H1 (cell line): ENCODE measurements around the gene TMEM253. TPM values are rescaled to one million over a fixed set of nuclear protein-coding genes. Genes with fewer than 3 reads are reported as not detected.
A peak's percentile ranks its signal among the peaks of the same experiment; 100 is the strongest.

ENCODE experiments used
- CTCF ChIA-PET: fragments of 300-600 bp; sonication (Branson Sonifier 250); formaldehyde crosslinking; loops from one replicate; lab custom pipeline; 2021; ENCODE audit not compliant: partially characterized antibody; lab: Charles Lee
- POLR2A ChIA-PET: fragments of 300-600 bp; sonication (Branson Sonifier 250); formaldehyde crosslinking; loops from one replicate; lab custom pipeline; 2021; ENCODE audit warnings: inconsistent platforms; ENCODE audit not compliant: partially characterized antibody; lab: Charles Lee
- DNase-seq, 2 experiments: peaks; one replicate each; pipeline versions ENCODE4 v3.0.0 to v3.0.0-alpha.2; 2010 to 2022; ENCODE audit warnings: low spot score in 2 of 2, low read depth in 1 of 2, mixed read lengths in 1 of 2
- FAIRE-seq: peaks from 2 replicates; lab custom pipeline; 2011; peaks lifted over from hg19 to GRCh38; lab: Jason Lieb, UNC
- H2AFZ ChIP-seq: 2 replicates; pipeline ENCODE4 v1.8.1; 2012; ENCODE audit warnings: low read length, inconsistent platforms
- H2AK5ac ChIP-seq: 2 replicates; pipeline ENCODE4 v1.6.1; 2013; ENCODE audit warnings: low read depth, low read length
- H2BK120ac ChIP-seq: replicated peaks from 2 replicates; pipeline ENCODE3; 2013; ENCODE audit warnings: low read depth, low read length, inconsistent platforms
- H2BK12ac ChIP-seq: 2 replicates; pipeline ENCODE4 v1.6.1; 2013; ENCODE audit warnings: low read depth, low read length
- H2BK15ac ChIP-seq: 2 replicates; pipeline ENCODE4 v1.6.1; 2013; ENCODE audit warnings: low read length
- H2BK20ac ChIP-seq: 2 replicates; pipeline ENCODE4 v1.6.1; 2013; ENCODE audit warnings: low read length
- H2BK5ac ChIP-seq: 2 replicates; pipeline ENCODE4 v1.6.1; 2013; ENCODE audit warnings: low read depth, low read length
- H3K14ac ChIP-seq: 2 replicates; pipeline ENCODE4 v1.6.1; 2013; ENCODE audit warnings: inconsistent platforms; ENCODE audit not compliant: insufficient read length
- H3K18ac ChIP-seq: 2 replicates; pipeline ENCODE4 v1.6.1; 2013; ENCODE audit warnings: low read length; ENCODE audit errors: extremely low read depth
- H3K23ac ChIP-seq: 2 replicates; pipeline ENCODE4 v1.6.1; 2013; ENCODE audit warnings: inconsistent platforms; ENCODE audit not compliant: insufficient read length
- H3K23me2 ChIP-seq: 2 replicates; pipeline ENCODE4 v1.6.1; 2013; ENCODE audit warnings: low read depth, low read length
- H3K27ac ChIP-seq: 2 replicates; pipeline ENCODE4 v1.6.1; 2011; ENCODE audit warnings: low read depth, low read length, inconsistent platforms
- H3K27me3 ChIP-seq, 4 experiments: replicated peaks in 1 of 4; 1 replicate in 1 of 4; 2 replicates in 3 of 4; pipeline versions ENCODE4 v1.6.1 to v1.8.1; 2011 to 2013; ENCODE audit warnings: low read length in 3 of 4, mild to moderate bottlenecking in 3 of 4, inconsistent platforms in 2 of 4, mixed read lengths in 2 of 4, moderate library complexity in 1 of 4; ENCODE audit not compliant: control insufficient read depth in 3 of 4, insufficient read depth in 3 of 4; ENCODE audit errors: extremely low read depth in 1 of 4
- H3K36me3 ChIP-seq, 4 experiments: 2 replicates each; pipeline versions ENCODE4 v1.6.1 to v1.8.1; 2011 to 2013; ENCODE audit warnings: mild to moderate bottlenecking in 4 of 4, low read length in 3 of 4, moderate library complexity in 2 of 4, control low read depth in 1 of 4, inconsistent platforms in 1 of 4; ENCODE audit not compliant: insufficient read depth in 4 of 4, control insufficient read depth in 2 of 4
- H3K4ac ChIP-seq: replicated peaks from 2 replicates; pipeline ENCODE3; 2013; ENCODE audit warnings: low read length, low read depth, mixed read lengths, inconsistent platforms; ENCODE audit not compliant: insufficient read length
- H3K4me1 ChIP-seq, 4 experiments: replicated peaks in 1 of 4; 1 replicate in 1 of 4; 2 replicates in 3 of 4; pipeline versions ENCODE4 v1.6.1 to v1.8.1; 2011 to 2013; ENCODE audit warnings: low read length in 3 of 4, inconsistent platforms in 2 of 4, mixed read lengths in 1 of 4; ENCODE audit not compliant: insufficient read depth in 4 of 4, control insufficient read depth in 3 of 4
- H3K4me2 ChIP-seq, 2 experiments: 2 replicates each; pipeline versions ENCODE4 v1.6.1 to v1.8.1; 2011 to 2013; ENCODE audit warnings: low read depth in 2 of 2, low read length in 2 of 2, control low read depth in 1 of 2, inconsistent platforms in 1 of 2, mild to moderate bottlenecking in 1 of 2; ENCODE audit not compliant: insufficient read depth in 1 of 2
- H3K4me3 ChIP-seq, 4 experiments: fragments of 200-600, 300-600 bp in 1 of 4; sonication (generic), shearing (Covaris generic), sonication (Bioruptor Twin) in 1 of 4; 2 replicates each; pipeline versions ENCODE4 v1.5.1 to v1.8.1; 2011 to 2016; ENCODE audit warnings: low read length in 4 of 4, low read depth in 3 of 4, control low read depth in 2 of 4, inconsistent platforms in 2 of 4, mild to moderate bottlenecking in 2 of 4, mixed read lengths in 1 of 4, moderate library complexity in 1 of 4; ENCODE audit not compliant: insufficient read depth in 2 of 4; ENCODE audit errors: extremely low read depth in 1 of 4
- H3K56ac ChIP-seq: replicated peaks from 2 replicates; pipeline ENCODE3; 2013; ENCODE audit warnings: low read depth, mild to moderate bottlenecking, mixed read lengths, low read length, inconsistent platforms; ENCODE audit not compliant: insufficient read length
- H3K79me1 ChIP-seq: 2 replicates; pipeline ENCODE4 v1.6.1; 2013; ENCODE audit warnings: low read depth, low read length, control low read depth
- H3K79me2 ChIP-seq, 2 experiments: 2 replicates each; pipeline versions ENCODE4 v1.6.1 to v1.8.1; 2012 to 2013; ENCODE audit warnings: low read length in 2 of 2, mild to moderate bottlenecking in 2 of 2, inconsistent platforms in 1 of 2; ENCODE audit not compliant: insufficient read depth in 2 of 2, control insufficient read depth in 1 of 2
- H3K9ac ChIP-seq, 4 experiments: replicated peaks in 1 of 4; 1 replicate in 1 of 4; 2 replicates in 3 of 4; pipeline versions ENCODE4 v1.6.1 to v1.8.1; 2011 to 2013; ENCODE audit warnings: low read depth in 3 of 4, low read length in 3 of 4, control low read depth in 2 of 4, mild to moderate bottlenecking in 2 of 4, moderate library complexity in 2 of 4, inconsistent platforms in 1 of 4; ENCODE audit errors: extremely low read depth in 1 of 4
- H3K9me3 ChIP-seq, 2 experiments: 2 replicates each; pipeline versions ENCODE4 v1.6.1 to v1.8.1; 2012 to 2013; ENCODE audit warnings: mild to moderate bottlenecking in 2 of 2, moderate library complexity in 2 of 2, control low read depth in 1 of 2, inconsistent platforms in 1 of 2, low read depth in 1 of 2, low read length in 1 of 2, mixed read lengths in 1 of 2; ENCODE audit not compliant: insufficient read depth in 2 of 2
- H4K20me1 ChIP-seq, 2 experiments: replicated peaks in 1 of 2; 2 replicates each; pipeline versions ENCODE3 to v1.8.1; 2011 to 2013; ENCODE audit warnings: inconsistent platforms in 2 of 2, low read length in 2 of 2, mild to moderate bottlenecking in 1 of 2; ENCODE audit not compliant: insufficient read depth in 2 of 2, control insufficient read depth in 1 of 2
- H4K5ac ChIP-seq: 2 replicates; pipeline ENCODE4 v1.6.1; 2013; ENCODE audit warnings: low read length, low read depth, mixed read lengths, inconsistent platforms; ENCODE audit not compliant: insufficient read length
- H4K8ac ChIP-seq: 2 replicates; pipeline ENCODE4 v1.8.0; 2013; ENCODE audit warnings: mild to moderate bottlenecking, moderate library complexity, low read length, inconsistent platforms; ENCODE audit not compliant: insufficient read depth; ENCODE audit errors: extremely low read depth
- H4K91ac ChIP-seq: replicated peaks from 2 replicates; pipeline ENCODE3; 2013; ENCODE audit warnings: low read length, mixed read lengths, inconsistent platforms; ENCODE audit not compliant: insufficient read length
- CHD2 ChIP-seq: IDR thresholded peaks from 2 replicates; pipeline ENCODE4 v1.6.1; 2012; ENCODE audit warnings: low read length, improper control_type of control experiment
- POU5F1 ChIP-seq: IDR thresholded peaks from 2 replicates; pipeline ENCODE4 v1.6.1; 2011; ENCODE audit warnings: low read depth, mild to moderate bottlenecking, low read length, moderate library complexity
- WGBS, 2 experiments: shearing (Covaris generic) in 1 of 2; methylation state at CpG; one replicate each; pipeline versions ENCODE4 v1.1.6 to v1.1.7; 2013 to 2015; ENCODE audit warnings: low lambda C conversion rate in 2 of 2, mixed read lengths in 2 of 2, inconsistent platforms in 1 of 2, low coverage in 1 of 2, missing lambda C conversion rate in 1 of 2; ENCODE audit not compliant: insufficient replicate concordance in 2 of 2, insufficient coverage in 1 of 2, insufficient read length in 1 of 2; ENCODE audit errors: extremely low coverage in 1 of 2, missing lambda C conversion rate in 1 of 2; 5-methylcytosine and 5-hydroxymethylcytosine counted together
- polyA plus RNA-seq, 7 experiments: library from polyadenylated mRNA; depleted of rRNA in 3 of 7; stranded (reverse) in 5 of 7; unstranded in 2 of 7; fragments of >200 nt in 5 of 7; fragments of 200-250 nt in 2 of 7; gene quantifications; 1 replicate in 5 of 7; 2 replicates in 1 of 7; 4 replicates in 1 of 7; pipeline versions ENCODE4 v1.2.1 to v1.2.3, GENCODE V29; 2011 to 2013; ENCODE audit warnings: missing spikeins in 2 of 7, mixed read lengths in 2 of 7
- total RNA-seq: library from RNA; stranded (reverse); fragmentation: NEBNext Ultra II Directional; extraction: Animal tissue kit (Norgen Biotek cat#: 25700); gene quantifications from 2 replicates; pipeline ENCODE4 v1.2.1, GENCODE V29; 2021

The TMEM253 gene
- total and polyA plus RNA-seq, 2 of the 8 experiments (the other 6 are each of a cell fraction or from before 2014, with no cell fraction given), result 1.9 to 2.2 TPM

GRCh38 chr14:21072781-21073339, 28.0 kb upstream of the TMEM253 start:
- POLR2A ChIA-PET, result interaction anchor here (2.4 to 12.4 kb wide), 4 partner anchors 11 to 30 kb away, joined by 17 to 245 read pairs (median 106); partner anchors contain the start of genes TMEM253 and ZNF219
- no peaks in the 10 kb centered on the region; the same call in none of the 2 replicates for H3K79me1 ChIP-seq
- no peak overlapping the region; the same call in 1 of the 2 replicates for H4K8ac ChIP-seq
- no peak overlapping the region for H2BK20ac ChIP-seq
- H3K4me1 ChIP-seq, result peaks cover 3 to 14% (median 7%) of the 10 kb centered on the region in 4 experiments
- H3K14ac ChIP-seq, result no peak overlapping the region
- H4K5ac ChIP-seq, result no peak overlapping the region
- H2AFZ ChIP-seq, result no peak overlapping the region
- no peak overlapping the region for H2BK15ac ChIP-seq
- H3K18ac ChIP-seq, result no peak overlapping the region
- TF ChIP-seq CHD2, result no peak
- no peak for TF ChIP-seq POU5F1
- TF ChIP-seq, all 59 proteins: peak for 0
- Histone ChIP-seq H2AK5ac (no peak overlapping the region), H3K9ac (no peak overlapping the region), H3K4me2 (peak overlapping the region in 1 of 2 experiments; percentile 94; a peak in 1 of 4 replicates), H4K91ac (no peak overlapping the region), H4K20me1 (peaks cover 2 to 5% of the 10 kb centered on the region in 2 experiments), H3K23ac (no peak overlapping the region), H2BK120ac (no peak overlapping the region), H3K27ac (no peak overlapping the region), H2BK12ac (no peak overlapping the region), H3K9me3 (no peaks in the 10 kb centered on the region), H3K79me2 (peaks cover 0 to 13% of the 10 kb centered on the region in 2 experiments; a peak in 2 of 4 replicates), H3K4ac (no peak overlapping the region), H2BK5ac (no peak overlapping the region), H3K27me3 (peaks cover 0 to 4% (median 0%) of the 10 kb centered on the region in 4 experiments; a peak in 2 of 7 replicates), H3K23me2 (peaks cover 25% of the 10 kb centered on the region; the same call in 1 of the 2 replicates), H3K36me3 (peaks cover 29 to 41% (median 38%) of the 10 kb centered on the region in 4 experiments), H3K4me3 (no peak overlapping the region), H3K56ac (no peak overlapping the region)
- DNase-seq, result no peak
- CTCF ChIA-PET, result interaction anchor here (1.1 to 6.6 kb wide), 14 partner anchors 9 to 215 kb away, joined by 3 to 110 read pairs (median 14); partner anchors contain the start of genes NDRG2 and TMEM253
- no peak for FAIRE-seq
- 92% methylated on average over 9 of the region's 9 CpGs; no CpG with 5 or more reads in 1 of the 2 experiments for WGBS, 2 experiments
